Calu3 (cell line): ENCODE measurements around the gene C12orf43. TPM values are rescaled to one million over a fixed set of nuclear protein-coding genes. Genes with fewer than 3 reads are reported as not detected.

Experiments used
- BruUV-seq: library from RNA; stranded (reverse); fragments of 400-500 nt; replicated peaks from 2 replicates; lab custom pipeline; 2021; lab: Mats Ljungman, UMichigan
- CTCF ChIA-PET: fragments of 300-600 bp; sonication (Branson Sonifier 250); formaldehyde crosslinking; loops from one replicate; lab custom pipeline; 2022; ENCODE audit warnings: antibody characterized with exemption; lab: Charles Lee
- DNase-seq: peaks from one replicate; pipeline ENCODE4 v3.0.0; 2022
- H3K27ac Mint-ChIP-seq: one replicate; pipeline ENCODE4 v1.8.0; 2022; ENCODE audit warnings: mixed read lengths; ENCODE audit not compliant: unreplicated experiment
- H3K27me3 Mint-ChIP-seq: one replicate; pipeline ENCODE4 v1.8.0; 2022; ENCODE audit warnings: mixed read lengths; ENCODE audit not compliant: unreplicated experiment
- H3K36me3 Mint-ChIP-seq: one replicate; pipeline ENCODE4 v1.8.0; 2022; ENCODE audit warnings: mild to moderate bottlenecking, moderate library complexity, mixed read lengths; ENCODE audit not compliant: insufficient read depth, unreplicated experiment
- H3K4me1 Mint-ChIP-seq: one replicate; pipeline ENCODE4 v1.8.0; 2022; ENCODE audit warnings: mild to moderate bottlenecking, low read depth, mixed read lengths; ENCODE audit not compliant: unreplicated experiment
- H3K4me3 Mint-ChIP-seq: one replicate; pipeline ENCODE4 v1.8.0; 2022; ENCODE audit warnings: mild to moderate bottlenecking, low read depth, moderate library complexity, mixed read lengths; ENCODE audit not compliant: unreplicated experiment
- H3K9me3 Mint-ChIP-seq: one replicate; pipeline ENCODE4 v1.8.0; 2022; ENCODE audit warnings: low read depth, mixed read lengths; ENCODE audit not compliant: unreplicated experiment
- intact Hi-C: fragments of 100-400 bp; cut with micrococcal nuclease; formaldehyde crosslinking; loops from one replicate; pipeline ENCODE4 v1.10.0; 2022; ENCODE audit not compliant: unreplicated experiment
- total RNA-seq: library from RNA; stranded (reverse); gene quantifications from 2 replicates; pipeline ENCODE4 v1.2.3, GENCODE V29; 2022
- TF ChIP-seq, protein P1 (sequence below): fragments of 200-600 bp; IDR thresholded peaks from one replicate; pipeline ENCODE4 v1.8.0; 2022; ENCODE audit warnings: antibody characterized with exemption; ENCODE audit not compliant: unreplicated experiment

The C12orf43 gene
- total RNA-seq, 1 experiment from 2014 or later, result 26.2 TPM

DNA sequence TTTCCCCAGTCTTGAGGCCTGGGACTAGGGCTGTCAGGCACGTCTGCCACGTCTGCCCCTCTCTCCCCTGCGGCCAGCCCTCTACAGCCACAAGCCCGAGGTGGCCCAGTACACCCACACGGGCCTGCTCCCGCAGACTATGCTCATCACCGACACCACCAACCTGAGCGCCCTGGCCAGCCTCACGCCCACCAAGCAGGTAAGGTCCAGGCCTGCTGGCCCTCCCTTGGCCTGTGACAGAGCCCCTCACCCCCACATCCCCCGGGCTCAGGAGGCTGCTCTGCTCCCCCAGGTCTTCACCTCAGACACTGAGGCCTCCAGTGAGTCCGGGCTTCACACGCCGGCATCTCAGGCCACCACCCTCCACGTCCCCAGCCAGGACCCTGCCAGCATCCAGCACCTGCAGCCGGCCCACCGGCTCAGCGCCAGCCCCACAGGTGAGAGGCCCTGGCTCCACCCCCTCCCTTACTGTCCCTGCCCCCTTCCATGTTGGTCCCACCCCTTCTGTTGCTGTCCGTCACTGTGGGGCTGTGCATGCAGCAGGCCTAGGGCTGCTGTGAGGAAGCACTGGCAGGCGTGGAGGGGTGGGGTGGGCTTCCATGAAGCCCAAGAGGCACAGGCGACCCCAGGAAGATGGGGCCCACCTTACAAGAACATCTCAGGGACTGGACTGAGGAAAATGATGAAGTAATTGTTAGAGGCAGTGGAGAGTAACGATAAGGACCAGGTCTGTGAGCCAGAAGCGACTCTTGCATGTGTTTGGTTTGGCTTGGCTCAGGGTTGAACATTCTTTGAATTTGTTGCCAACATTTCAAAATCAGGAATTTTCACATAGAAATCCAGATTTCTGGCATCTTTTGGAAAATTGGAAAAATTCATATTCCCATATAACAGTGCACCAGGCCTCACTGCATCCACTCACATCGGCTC, 16.8 kb downstream of the C12orf43 start:
- BruUV-seq, result no TSS peak
- CTCF ChIA-PET, result no interaction called here
- TF ChIP-seq, protein P1, sequence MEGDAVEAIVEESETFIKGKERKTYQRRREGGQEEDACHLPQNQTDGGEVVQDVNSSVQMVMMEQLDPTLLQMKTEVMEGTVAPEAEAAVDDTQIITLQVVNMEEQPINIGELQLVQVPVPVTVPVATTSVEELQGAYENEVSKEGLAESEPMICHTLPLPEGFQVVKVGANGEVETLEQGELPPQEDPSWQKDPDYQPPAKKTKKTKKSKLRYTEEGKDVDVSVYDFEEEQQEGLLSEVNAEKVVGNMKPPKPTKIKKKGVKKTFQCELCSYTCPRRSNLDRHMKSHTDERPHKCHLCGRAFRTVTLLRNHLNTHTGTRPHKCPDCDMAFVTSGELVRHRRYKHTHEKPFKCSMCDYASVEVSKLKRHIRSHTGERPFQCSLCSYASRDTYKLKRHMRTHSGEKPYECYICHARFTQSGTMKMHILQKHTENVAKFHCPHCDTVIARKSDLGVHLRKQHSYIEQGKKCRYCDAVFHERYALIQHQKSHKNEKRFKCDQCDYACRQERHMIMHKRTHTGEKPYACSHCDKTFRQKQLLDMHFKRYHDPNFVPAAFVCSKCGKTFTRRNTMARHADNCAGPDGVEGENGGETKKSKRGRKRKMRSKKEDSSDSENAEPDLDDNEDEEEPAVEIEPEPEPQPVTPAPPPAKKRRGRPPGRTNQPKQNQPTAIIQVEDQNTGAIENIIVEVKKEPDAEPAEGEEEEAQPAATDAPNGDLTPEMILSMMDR, result no peak
- no peak for DNase-seq
- Mint-ChIP-seq H3K36me3 (peaks cover 54% of the 10 kb centered on the region), H3K4me3 (no peak overlapping the region), H3K27ac (no peak overlapping the region), H3K27me3 (no peaks in the 10 kb centered on the region), H3K4me1 (peaks cover 13% of the 10 kb centered on the region), H3K9me3 (peaks cover 11% of the 10 kb centered on the region)
- intact Hi-C loops, result no loop called here

DNA sequence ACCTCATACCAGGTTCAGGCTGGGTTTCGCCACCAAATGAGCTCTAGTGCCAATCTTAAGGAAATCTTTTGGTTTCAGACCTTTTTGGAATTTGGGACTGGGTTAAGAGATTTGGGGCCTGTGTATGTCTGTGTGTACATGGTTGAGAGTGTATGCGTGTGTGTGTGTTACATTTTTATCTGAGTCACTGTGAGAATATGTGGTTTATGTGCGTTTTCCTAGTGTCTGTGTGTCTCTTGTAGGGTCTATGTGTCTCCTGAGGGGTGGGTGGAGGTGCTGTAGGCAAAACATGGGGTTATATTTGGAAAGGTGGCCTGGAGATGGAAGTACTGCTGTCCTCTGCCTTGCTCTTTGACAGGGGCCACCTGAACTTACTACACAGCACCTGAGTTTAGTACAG, 17.9 kb downstream of the C12orf43 start:
- peaks cover 12% of the 10 kb centered on the region for H3K4me1 Mint-ChIP-seq
- CTCF ChIA-PET, result no interaction called here
- H3K9me3 Mint-ChIP-seq, result peaks cover 11% of the 10 kb centered on the region
- TF ChIP-seq, protein P1, result no peak
- no TSS peak for BruUV-seq
- intact Hi-C loops, result no loop called here
- H3K27ac Mint-ChIP-seq, result no peak overlapping the region
- DNase-seq, result no peak
- H3K36me3 Mint-ChIP-seq, result peaks cover 47% of the 10 kb centered on the region
- no peaks in the 10 kb centered on the region for H3K27me3 Mint-ChIP-seq
- H3K4me3 Mint-ChIP-seq, result no peak overlapping the region

DNA sequence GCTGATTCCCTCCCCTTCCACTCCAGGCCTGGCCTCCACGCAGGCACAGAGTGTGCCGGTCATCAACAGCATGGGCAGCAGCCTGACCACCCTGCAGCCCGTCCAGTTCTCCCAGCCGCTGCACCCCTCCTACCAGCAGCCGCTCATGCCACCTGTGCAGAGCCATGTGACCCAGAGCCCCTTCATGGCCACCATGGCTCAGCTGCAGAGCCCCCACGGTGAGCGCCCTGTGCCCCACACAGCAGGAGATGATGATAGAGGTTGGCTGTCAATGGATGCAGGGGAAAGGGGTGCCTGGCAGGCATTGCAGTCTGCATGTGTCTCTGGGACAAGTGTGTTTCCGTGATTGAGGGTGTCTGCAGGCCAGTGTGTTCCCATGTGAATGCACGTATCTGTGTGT, 18.8 kb downstream of the C12orf43 start:
- TF ChIP-seq, protein P1, result no peak
- intact Hi-C loops, result no loop called here
- Mint-ChIP-seq H3K27ac (no peak overlapping the region), H3K27me3 (no peaks in the 10 kb centered on the region), H3K36me3 (peaks cover 38% of the 10 kb centered on the region), H3K9me3 (peaks cover 11% of the 10 kb centered on the region), H3K4me1 (peaks cover 12% of the 10 kb centered on the region), H3K4me3 (no peak overlapping the region)
- CTCF ChIA-PET, result interaction anchor here (0.8 kb wide), 1 partner anchor 19 kb away, joined by 4 read pairs; the partner anchor contains the start of gene HNF1A
- no TSS peak for BruUV-seq
- DNase-seq, result no peak

DNA sequence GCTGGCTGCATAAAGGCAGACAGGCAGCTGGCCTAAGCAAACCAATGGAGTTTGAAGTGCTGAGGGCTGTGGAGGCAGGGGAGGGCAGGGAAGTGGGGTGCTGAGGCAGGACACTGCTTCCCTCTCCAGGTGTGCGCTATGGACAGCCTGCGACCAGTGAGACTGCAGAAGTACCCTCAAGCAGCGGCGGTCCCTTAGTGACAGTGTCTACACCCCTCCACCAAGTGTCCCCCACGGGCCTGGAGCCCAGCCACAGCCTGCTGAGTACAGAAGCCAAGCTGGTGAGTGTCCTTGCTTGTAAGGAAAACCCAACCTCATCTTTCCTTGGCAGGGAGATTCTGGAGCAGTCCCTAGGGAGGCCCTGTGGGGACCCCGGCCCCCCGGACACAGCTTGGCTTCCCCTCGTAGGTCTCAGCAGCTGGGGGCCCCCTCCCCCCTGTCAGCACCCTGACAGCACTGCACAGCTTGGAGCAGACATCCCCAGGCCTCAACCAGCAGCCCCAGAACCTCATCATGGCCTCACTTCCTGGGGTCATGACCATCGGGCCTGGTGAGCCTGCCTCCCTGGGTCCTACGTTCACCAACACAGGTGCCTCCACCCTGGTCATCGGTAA, 20.0 kb downstream of the C12orf43 start:
- H3K9me3 Mint-ChIP-seq, result peaks cover 11% of the 10 kb centered on the region
- no peaks in the 10 kb centered on the region for H3K27me3 Mint-ChIP-seq
- CTCF ChIA-PET, result no interaction called here

More for the DNA sequence above, 20.0 kb downstream of the C12orf43 start:
- H3K4me1 Mint-ChIP-seq, result peaks cover 2% of the 10 kb centered on the region
- H3K27ac Mint-ChIP-seq, result no peak overlapping the region
- no TSS peak for BruUV-seq
- TF ChIP-seq, protein P1, result no peak
- intact Hi-C loops, result no loop called here
- H3K4me3 Mint-ChIP-seq, result no peak overlapping the region
- no peak for DNase-seq
- peaks cover 30% of the 10 kb centered on the region for H3K36me3 Mint-ChIP-seq
